UCSD-AML1 (cell line): ENCODE measurements around the gene TRIM71.
"Not testable (repeated sequence)": the region's sequence is repeated elsewhere in the genome, so short reads cannot be mapped to it uniquely, and the experiment has no call there.

Experiments
- DNase-seq: peaks from one replicate; lab custom pipeline; 2025; ENCODE audit not compliant: unreplicated experiment; lab: John Stamatoyannopoulos, UW

The TRIM71 gene

DNA sequence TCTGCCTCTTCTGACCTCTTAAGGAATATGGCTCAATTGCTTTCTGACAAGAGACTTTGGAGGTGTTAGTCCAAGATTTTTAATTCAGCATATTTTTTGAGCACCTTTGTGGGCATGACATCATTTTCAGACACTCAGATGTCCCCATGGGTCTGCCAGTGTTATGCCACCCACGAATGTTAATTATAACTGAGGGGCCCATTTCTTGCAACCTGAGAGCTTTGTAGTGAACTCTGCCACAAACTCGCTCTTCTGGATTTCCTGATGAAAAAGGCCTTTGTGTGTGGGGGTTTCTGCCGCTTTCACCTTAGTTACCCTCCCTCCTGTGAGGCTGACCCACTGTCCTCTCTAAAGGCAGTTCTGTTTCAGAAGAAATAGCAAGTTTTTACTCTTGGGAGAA is 69.1 kb downstream of the TRIM71 start:
- DNase-seq, result no peak

GRCh38 chr3:32888739-32889138 is 70.9 kb downstream of the TRIM71 start:
- DNase-seq, result no peak

DNA sequence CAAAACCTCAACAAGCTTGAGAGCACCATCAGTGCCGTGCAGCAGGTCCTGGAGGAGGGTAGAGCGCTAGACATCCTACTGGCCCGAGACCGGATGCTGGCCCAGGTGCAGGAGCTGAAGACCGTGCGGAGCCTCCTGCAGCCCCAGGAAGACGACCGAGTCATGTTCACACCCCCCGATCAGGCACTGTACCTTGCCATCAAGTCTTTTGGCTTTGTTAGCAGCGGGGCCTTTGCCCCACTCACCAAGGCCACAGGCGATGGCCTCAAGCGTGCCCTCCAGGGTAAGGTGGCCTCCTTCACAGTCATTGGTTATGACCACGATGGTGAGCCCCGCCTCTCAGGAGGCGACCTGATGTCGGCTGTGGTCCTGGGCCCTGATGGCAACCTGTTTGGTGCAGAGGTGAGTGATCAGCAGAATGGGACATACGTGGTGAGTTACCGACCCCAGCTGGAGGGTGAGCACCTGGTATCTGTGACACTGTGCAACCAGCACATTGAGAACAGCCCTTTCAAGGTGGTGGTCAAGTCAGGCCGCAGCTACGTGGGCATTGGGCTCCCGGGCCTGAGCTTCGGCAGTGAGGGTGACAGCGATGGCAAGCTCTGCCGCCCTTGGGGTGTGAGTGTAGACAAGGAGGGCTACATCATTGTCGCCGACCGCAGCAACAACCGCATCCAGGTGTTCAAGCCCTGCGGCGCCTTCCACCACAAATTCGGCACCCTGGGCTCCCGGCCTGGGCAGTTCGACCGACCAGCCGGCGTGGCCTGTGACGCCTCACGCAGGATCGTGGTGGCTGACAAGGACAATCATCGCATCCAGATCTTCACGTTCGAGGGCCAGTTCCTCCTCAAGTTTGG is 72.9 kb downstream of the TRIM71 start:
- DNase-seq, result no peak

DNA sequence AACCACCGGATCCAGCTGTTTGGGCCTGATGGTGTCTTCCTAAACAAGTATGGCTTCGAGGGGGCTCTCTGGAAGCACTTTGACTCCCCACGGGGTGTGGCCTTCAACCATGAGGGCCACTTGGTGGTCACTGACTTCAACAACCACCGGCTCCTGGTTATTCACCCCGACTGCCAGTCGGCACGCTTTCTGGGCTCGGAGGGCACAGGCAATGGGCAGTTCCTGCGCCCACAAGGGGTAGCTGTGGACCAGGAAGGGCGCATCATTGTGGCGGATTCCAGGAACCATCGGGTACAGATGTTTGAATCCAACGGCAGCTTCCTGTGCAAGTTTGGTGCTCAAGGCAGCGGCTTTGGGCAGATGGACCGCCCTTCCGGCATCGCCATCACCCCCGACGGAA is 73.6 kb downstream of the TRIM71 start:
- DNase-seq, result no peak

GRCh38 chr3:32892625-32893598 is 75.1 kb downstream of the TRIM71 start:
- DNase-seq, result no peak

- DNase-seq, result no peak
These were observed 77.2 kb downstream of the TRIM71 start for GRCh38 chr3:32894977-32895376.

GRCh38 chr3:32895701-32896100 is 77.9 kb downstream of the TRIM71 start:
- DNase-seq, result no peak

DNA sequence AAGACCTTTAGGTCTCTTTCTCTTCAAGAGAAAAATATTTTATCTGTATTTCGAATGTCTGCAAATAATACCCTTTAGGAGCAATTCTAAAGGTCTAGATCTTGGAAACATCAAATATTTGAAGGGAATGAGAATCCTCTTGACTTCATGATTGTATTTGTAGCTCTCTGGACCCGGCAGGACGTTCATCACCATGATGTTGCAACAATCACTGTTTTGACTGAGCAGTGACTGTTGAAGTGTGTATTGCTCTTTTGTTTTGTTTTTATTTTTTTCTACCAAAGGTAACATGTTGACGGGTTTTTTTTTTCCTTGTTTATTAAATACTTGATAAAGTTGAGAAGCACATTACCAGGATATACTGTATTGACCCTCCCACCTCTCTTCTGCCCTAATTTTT is 78.3 kb downstream of the TRIM71 start:
- no peak for DNase-seq

DNA sequence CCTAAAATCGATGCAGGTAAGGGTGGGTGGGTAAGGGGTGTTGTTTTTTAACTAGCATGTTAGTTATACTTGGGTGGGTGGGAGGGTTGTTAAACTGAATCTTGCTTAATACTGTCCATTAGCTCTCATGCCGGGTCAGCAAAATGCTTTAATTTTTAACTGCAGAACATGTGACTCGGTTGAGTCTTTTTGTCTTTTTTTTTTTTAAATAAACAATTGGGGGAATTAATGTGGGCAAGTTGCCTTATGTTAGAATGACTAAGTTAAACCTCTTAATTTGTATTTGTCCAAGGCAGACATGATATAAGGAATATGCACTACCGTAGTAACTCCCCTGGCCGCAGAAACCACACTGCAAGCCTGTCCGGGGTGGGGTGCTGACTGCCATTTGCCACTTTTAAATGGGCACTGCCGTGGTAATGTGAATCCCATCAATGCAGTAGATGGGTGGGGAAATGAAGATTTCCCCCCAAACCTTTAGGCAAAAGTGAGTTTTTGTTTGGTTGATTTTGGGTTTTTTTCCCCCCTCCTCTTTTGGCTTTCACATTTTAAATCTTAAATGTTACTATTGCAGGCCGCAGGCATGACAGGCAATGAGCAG is 79.3 kb downstream of the TRIM71 start:
- no peak for DNase-seq

- no peak for DNase-seq
These were observed 80.3 kb downstream of the TRIM71 start for GRCh38 chr3:32897981-32898623.

- DNase-seq, result no peak
These were observed 81.5 kb downstream of the TRIM71 start for GRCh38 chr3:32899265-32899664.

DNA sequence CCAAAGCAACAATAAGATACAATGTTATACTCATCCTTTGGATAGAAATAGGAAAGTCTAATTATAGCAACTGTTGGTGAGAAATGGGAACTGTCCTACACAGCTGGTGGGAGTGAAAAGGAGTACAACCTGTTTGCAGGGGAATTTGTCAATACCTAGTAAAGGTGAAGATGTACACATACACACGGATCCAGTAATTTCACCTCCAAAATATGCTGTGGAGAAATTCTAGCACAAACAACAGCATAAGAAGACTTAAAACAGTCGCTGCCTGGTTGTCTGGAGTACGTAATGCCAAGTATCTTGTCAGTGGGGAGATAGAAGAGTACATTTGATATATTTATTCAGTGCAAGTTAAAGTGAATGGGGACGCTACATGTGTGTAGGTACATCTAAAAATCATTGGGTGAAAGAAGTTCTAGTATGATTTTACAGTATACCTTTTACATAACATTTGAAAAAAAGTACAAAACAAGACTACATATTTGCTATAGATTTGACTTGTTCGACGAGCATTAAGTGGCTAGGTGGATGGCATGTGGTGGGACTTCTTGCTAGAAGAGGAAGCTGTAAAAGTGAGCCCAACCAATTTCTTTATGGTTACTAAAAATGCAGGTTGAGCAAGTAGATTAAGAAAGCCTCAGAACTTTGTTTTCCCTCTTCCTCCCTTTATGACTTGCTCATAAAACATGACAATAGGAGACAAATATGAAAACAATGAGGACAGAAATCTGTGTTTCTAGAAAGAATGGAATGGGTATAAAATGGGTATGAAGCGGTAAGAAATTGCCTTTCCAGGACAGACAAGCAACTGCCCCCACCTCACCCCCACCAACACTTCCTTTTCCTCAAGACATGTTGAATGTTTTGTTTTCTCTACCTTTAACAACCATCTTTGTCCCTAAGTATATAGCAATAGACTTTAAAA is 83.5 kb downstream of the TRIM71 start:
- DNase-seq, result no peak

- DNase-seq, result not testable (repeated sequence)
These were observed 85.1 kb downstream of the TRIM71 start for GRCh38 chr3:32902887-32903371.

GRCh38 chr3:32903953-32904352 is 86.2 kb downstream of the TRIM71 start:
- DNase-seq, result no peak

- DNase-seq, result no peak
These were observed 92.2 kb downstream of the TRIM71 start for GRCh38 chr3:32909999-32910398.

- no peak for DNase-seq
These were observed 93.2 kb downstream of the TRIM71 start for GRCh38 chr3:32910954-32911353.

GRCh38 chr3:32912046-32912445 is 94.2 kb downstream of the TRIM71 start:
- no peak for DNase-seq

GRCh38 chr3:32913790-32914446 is 96.1 kb downstream of the TRIM71 start:
- no peak for DNase-seq

DNA sequence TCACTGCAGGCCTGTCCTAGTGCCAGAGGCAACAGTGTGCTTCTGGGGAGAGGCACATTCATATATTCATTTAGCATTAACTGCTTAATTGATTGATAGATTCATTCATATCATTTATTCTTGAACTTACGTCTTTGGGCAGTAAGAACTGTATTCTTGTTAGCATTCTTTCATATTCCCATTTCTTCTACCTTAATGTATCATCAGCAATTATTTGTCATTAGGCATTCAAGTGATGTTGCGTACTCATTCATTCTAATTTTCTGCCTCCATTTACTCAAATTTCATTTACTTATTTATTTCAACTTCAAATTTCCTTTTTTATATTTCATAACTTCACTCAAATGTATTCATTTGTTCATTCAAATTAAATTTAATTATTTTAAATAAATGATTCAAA is 102.1 kb downstream of the TRIM71 start:
- DNase-seq, result no peak
